ENCODE measurements around the gene CACNA1C. TPM values are rescaled to one million over a fixed set of nuclear protein-coding genes. Genes with fewer than 3 reads are reported as not detected.

Gene CACNA1C
- total RNA-seq, 5 donors from 2014 or later (not counting 1 experiment from before 2014, with no cell fraction given), result 0.10 to 0.26 (median 0.16) TPM

DNA sequence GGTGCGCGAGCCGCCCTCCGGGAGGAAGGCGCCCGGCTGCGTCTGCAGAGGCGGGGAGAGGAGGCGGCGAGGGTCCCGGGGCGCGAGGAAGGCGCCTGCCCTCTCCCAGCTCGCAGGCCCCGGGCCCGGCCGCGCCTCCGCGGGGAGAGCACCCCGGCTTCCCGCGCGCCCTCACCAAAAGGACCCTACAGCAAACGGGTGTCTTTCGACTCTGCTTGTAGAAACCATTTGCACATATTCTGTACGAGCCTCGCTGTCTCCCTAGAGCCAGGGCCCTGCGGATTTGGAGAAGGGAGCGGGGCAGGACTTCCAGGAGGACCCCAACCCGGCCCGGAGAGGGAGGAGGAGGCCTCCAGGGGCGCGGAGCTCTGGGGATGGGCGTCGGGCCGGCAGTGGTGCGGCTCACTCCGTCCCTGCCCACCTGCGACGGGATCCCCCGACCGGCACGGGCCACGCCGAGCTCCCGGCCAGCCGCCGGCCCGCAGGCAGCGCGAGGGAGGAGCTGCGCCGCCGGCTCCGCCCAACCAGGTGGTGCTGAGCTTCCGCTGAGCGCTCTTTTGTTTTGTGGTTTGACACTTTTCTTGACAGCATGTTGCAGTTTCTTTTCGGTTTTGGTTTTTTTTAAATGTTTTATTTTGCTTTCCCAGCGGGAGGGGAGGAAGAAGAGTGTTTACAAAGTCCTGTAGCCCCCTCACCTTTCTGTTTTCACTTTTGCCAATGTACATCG lies 638.7 kb downstream of the CACNA1C start:
- POLR2A ChIA-PET, result interaction anchor here in 1 of 2 donors (0.6 to 0.7 kb wide), 2 partner anchors 121 to 976 kb away, joined by 4 to 6 read pairs; no protein-coding TSS in a partner anchor
- CTCF ChIA-PET, result interaction anchor here (0.5 to 1.7 kb wide), 6 partner anchors 8 to 121 kb away, joined by 3 to 5 read pairs (median 4); partner anchors contain the start of gene FKBP4 (in 1 of the 2)
- peak overlapping the region; percentile 94 to 97 for H3K27ac Mint-ChIP-seq

GRCh38 chr12:2692080-2692479 lies 639.3 kb downstream of the CACNA1C start:
- peak; percentile 16 to 29 (median 22) for ATAC-seq (replicated peaks in 1 of 4)
- H3K27ac ChIP-seq (ENCODE audit: low read length), result peak overlapping the region; percentile 22
- 0% methylated on average over 4 of the region's 13 CpGs for WGBS (ENCODE audit: insufficient coverage)
- POLR2A ChIA-PET, result interaction anchor here in 1 of 2 donors (0.7 kb wide), 1 partner anchor 976 kb away, joined by 4 read pairs; no protein-coding TSS in a partner anchor
- H3K9me3 Mint-ChIP-seq, result no peaks in the 10 kb centered on the region
- H3K27ac Mint-ChIP-seq, result peak overlapping the region; percentile 89 to 97
- peak in 1 of 35 experiments; percentile 47 for DNase-seq
- H3K4me1 Mint-ChIP-seq, result peaks cover 48 to 53% (median 49%) of the 10 kb centered on the region in 3 donors
- H3K4me1 ChIP-seq (ENCODE audit: control insufficient read depth in 1 of 2, extremely low read depth in 1 of 2, insufficient read depth in 2 of 2, low read length in 2 of 2), result peaks cover 10 to 30% of the 10 kb centered on the region in 2 experiments
- no peaks in the 10 kb centered on the region for H3K36me3 ChIP-seq (ENCODE audit: control insufficient read depth in 2 of 2, extremely low read depth in 1 of 2, insufficient read depth in 1 of 2, low read length in 1 of 2)
- peaks cover 0 to 13% of the 10 kb centered on the region in 2 experiments for H3K27me3 ChIP-seq (replicated peaks in 1 of 2; ENCODE audit: control insufficient read depth in 2 of 2, extremely low read depth in 1 of 2, insufficient read depth in 2 of 2, low read length in 1 of 2)
- CTCF ChIA-PET, result interaction anchor here (0.5 to 1.5 kb wide), 4 partner anchors 9 to 120 kb away, joined by 3 to 4 read pairs (median 4); partner anchors contain the start of gene FKBP4 (in 1 of the 2)
- peaks cover 0 to 10% of the 10 kb centered on the region in 2 donors for H3K27me3 Mint-ChIP-seq
- no peaks in the 10 kb centered on the region for H3K9me3 ChIP-seq
- no peaks in the 10 kb centered on the region for H3K36me3 Mint-ChIP-seq
- peak overlapping the region; percentile 90 to 100 (median 93) for H3K4me3 Mint-ChIP-seq
- H3K4me3 ChIP-seq (ENCODE audit: control insufficient read depth in 1 of 2, extremely low read depth in 1 of 2, low read length in 1 of 2), result peak overlapping the region; percentile 83

More for the DNA sequence above, 638.7 kb downstream of the CACNA1C start:
- Histone ChIP-seq H3K36me3 (ENCODE audit: control insufficient read depth in 2 of 2, extremely low read depth in 1 of 2, insufficient read depth in 1 of 2, low read length in 1 of 2) (no peaks in the 10 kb centered on the region), H3K4me3 (ENCODE audit: control insufficient read depth in 1 of 2, extremely low read depth in 1 of 2, low read length in 1 of 2) (peak overlapping the region; percentile 83), H3K27me3 (replicated peaks in 1 of 2; ENCODE audit: control insufficient read depth in 2 of 2, extremely low read depth in 1 of 2, insufficient read depth in 2 of 2, low read length in 1 of 2) (peaks cover 0 to 7% of the 10 kb centered on the region in 2 experiments), H3K27ac (ENCODE audit: low read length) (peak overlapping the region; percentile 82), H3K9me3 (no peaks in the 10 kb centered on the region), H3K4me1 (ENCODE audit: control insufficient read depth in 1 of 2, extremely low read depth in 1 of 2, insufficient read depth in 2 of 2, low read length in 2 of 2) (peaks cover 10 to 30% of the 10 kb centered on the region in 2 experiments)
- DNase-seq (peak in 25 of 35 experiments; percentile 15 to 77 (median 34)), ATAC-seq (replicated peaks in 1 of 4) (peak; percentile 80 to 84 (median 82))
- no peaks in the 10 kb centered on the region for H3K36me3 Mint-ChIP-seq
- H3K9me3 Mint-ChIP-seq, result no peaks in the 10 kb centered on the region
- peaks cover 0 to 10% of the 10 kb centered on the region in 2 donors for H3K27me3 Mint-ChIP-seq
- WGBS (ENCODE audit: insufficient coverage), result under 1% methylated on average over 53 of the region's 62 CpGs
- peaks cover 48 to 53% (median 49%) of the 10 kb centered on the region in 3 donors for H3K4me1 Mint-ChIP-seq
- H3K4me3 Mint-ChIP-seq, result peak overlapping the region; percentile 90 to 100 (median 93)

DNA sequence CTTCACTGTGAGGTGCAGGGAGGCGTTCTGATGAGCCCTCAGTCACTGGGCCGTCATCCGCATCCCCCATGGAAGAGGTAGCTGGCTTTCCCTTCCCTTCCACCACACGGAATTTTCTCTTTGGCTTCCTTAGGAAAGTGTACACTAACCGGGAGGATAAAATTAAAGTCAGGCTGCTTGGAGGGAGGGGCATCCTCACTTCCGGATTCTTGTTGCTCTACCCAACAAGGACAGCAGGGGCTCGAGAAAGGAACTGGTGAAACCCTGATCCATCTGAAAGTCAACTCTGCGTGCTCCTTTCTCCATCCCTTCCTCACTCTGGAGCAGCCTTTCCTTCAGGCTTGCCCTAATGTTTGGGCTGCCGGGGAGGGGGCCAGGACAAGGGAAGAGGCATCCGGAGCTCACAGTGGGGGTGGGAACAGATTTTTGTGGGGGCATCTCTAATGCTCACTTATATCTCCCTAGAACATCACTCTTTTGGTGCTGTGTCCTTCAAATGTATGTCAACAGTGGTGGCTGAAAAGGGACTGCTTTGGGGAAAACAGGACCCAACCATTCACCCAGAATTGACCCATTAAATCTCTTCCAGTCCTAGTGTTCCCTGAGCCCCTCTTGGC lies 640.6 kb downstream of the CACNA1C start:
- ATAC-seq (replicated peaks in 1 of 4), result no peak
- H3K36me3 Mint-ChIP-seq, result no peaks in the 10 kb centered on the region
- WGBS (ENCODE audit: insufficient coverage), result no CpG with 5 or more reads among the region's 10 CpGs
- peaks cover 10 to 27% of the 10 kb centered on the region in 2 experiments for H3K4me1 ChIP-seq (ENCODE audit: control insufficient read depth in 1 of 2, extremely low read depth in 1 of 2, insufficient read depth in 2 of 2, low read length in 2 of 2)
- ChIA-PET POLR2A (no interaction called here), CTCF (no interaction called here)
- H3K4me3 Mint-ChIP-seq, result peak overlapping the region; percentile 59 to 93 (median 71)
- H3K27ac Mint-ChIP-seq, result peak overlapping the region; percentile 68 to 71
- peaks cover 0 to 14% of the 10 kb centered on the region in 2 experiments for H3K27me3 ChIP-seq (replicated peaks in 1 of 2; ENCODE audit: control insufficient read depth in 2 of 2, extremely low read depth in 1 of 2, insufficient read depth in 2 of 2, low read length in 1 of 2)
- H3K9me3 Mint-ChIP-seq, result no peaks in the 10 kb centered on the region
- no peaks in the 10 kb centered on the region for H3K36me3 ChIP-seq (ENCODE audit: control insufficient read depth in 2 of 2, extremely low read depth in 1 of 2, insufficient read depth in 1 of 2, low read length in 1 of 2)
- H3K4me1 Mint-ChIP-seq, result peaks cover 44 to 48% (median 47%) of the 10 kb centered on the region in 3 donors
- H3K4me3 ChIP-seq (ENCODE audit: control insufficient read depth in 1 of 2, extremely low read depth in 1 of 2, low read length in 1 of 2), result peak overlapping the region in 1 of 2 donors; percentile 10
- H3K9me3 ChIP-seq, result no peaks in the 10 kb centered on the region
- H3K27me3 Mint-ChIP-seq, result peaks cover 0 to 14% of the 10 kb centered on the region in 2 donors
- no peak overlapping the region for H3K27ac ChIP-seq (ENCODE audit: low read length)
- DNase-seq, result peak in 2 of 35 experiments; percentile 20 to 45

GRCh38 chr12:2693980-2694610 lies 641.3 kb downstream of the CACNA1C start:
- DNase-seq (no peak), ATAC-seq (replicated peaks in 1 of 4) (no peak)
- no peaks in the 10 kb centered on the region for H3K36me3 Mint-ChIP-seq
- peaks cover 40 to 44% (median 43%) of the 10 kb centered on the region in 3 donors for H3K4me1 Mint-ChIP-seq
- 89% methylated on average over 3 of the region's 3 CpGs for WGBS (ENCODE audit: insufficient coverage)
- peak overlapping the region in 1 of 3 donors; percentile 93 for H3K4me3 Mint-ChIP-seq
- H3K36me3 ChIP-seq (ENCODE audit: control insufficient read depth in 2 of 2, extremely low read depth in 1 of 2, insufficient read depth in 1 of 2, low read length in 1 of 2), result no peaks in the 10 kb centered on the region
- peaks cover 0 to 16% of the 10 kb centered on the region in 2 experiments for H3K27me3 ChIP-seq (replicated peaks in 1 of 2; ENCODE audit: control insufficient read depth in 2 of 2, extremely low read depth in 1 of 2, insufficient read depth in 2 of 2, low read length in 1 of 2)
- CTCF ChIA-PET, result no interaction called here
- no peak overlapping the region for H3K27ac ChIP-seq (ENCODE audit: low read length)
- H3K4me1 ChIP-seq (ENCODE audit: control insufficient read depth in 1 of 2, extremely low read depth in 1 of 2, insufficient read depth in 2 of 2, low read length in 2 of 2), result peaks cover 10 to 27% of the 10 kb centered on the region in 2 experiments
- H3K9me3 Mint-ChIP-seq, result no peaks in the 10 kb centered on the region
- no peaks in the 10 kb centered on the region for H3K9me3 ChIP-seq
- POLR2A ChIA-PET, result no interaction called here
- H3K4me3 ChIP-seq (ENCODE audit: control insufficient read depth in 1 of 2, extremely low read depth in 1 of 2, low read length in 1 of 2), result no peak overlapping the region
- H3K27ac Mint-ChIP-seq, result peak overlapping the region in 1 of 2 donors; percentile 68
- H3K27me3 Mint-ChIP-seq, result peaks cover 0 to 19% of the 10 kb centered on the region in 2 donors

GRCh38 chr12:2696136-2696535 lies 643.3 kb downstream of the CACNA1C start:
- no peak overlapping the region for H3K27ac Mint-ChIP-seq
- Histone ChIP-seq H3K36me3 (ENCODE audit: control insufficient read depth in 2 of 2, extremely low read depth in 1 of 2, insufficient read depth in 1 of 2, low read length in 1 of 2) (no peaks in the 10 kb centered on the region), H3K27me3 (replicated peaks in 1 of 2; ENCODE audit: control insufficient read depth in 2 of 2, extremely low read depth in 1 of 2, insufficient read depth in 2 of 2, low read length in 1 of 2) (peaks cover 0 to 22% of the 10 kb centered on the region in 2 experiments), H3K4me3 (ENCODE audit: control insufficient read depth in 1 of 2, extremely low read depth in 1 of 2, low read length in 1 of 2) (no peak overlapping the region), H3K4me1 (ENCODE audit: control insufficient read depth in 1 of 2, extremely low read depth in 1 of 2, insufficient read depth in 2 of 2, low read length in 2 of 2) (peaks cover 10 to 12% of the 10 kb centered on the region in 2 experiments), H3K27ac (ENCODE audit: low read length) (no peak overlapping the region), H3K9me3 (no peaks in the 10 kb centered on the region)
- H3K9me3 Mint-ChIP-seq, result no peaks in the 10 kb centered on the region
- peaks cover 0 to 29% of the 10 kb centered on the region in 2 donors for H3K27me3 Mint-ChIP-seq
- ChIA-PET CTCF (no interaction called here), POLR2A (no interaction called here)
- H3K36me3 Mint-ChIP-seq, result no peaks in the 10 kb centered on the region
- no CpG with 5 or more reads among the region's 2 CpGs for WGBS (ENCODE audit: insufficient coverage)
- no peak for DNase-seq
- no peak for ATAC-seq (replicated peaks in 1 of 4)
- peaks cover 22 to 25% (median 23%) of the 10 kb centered on the region in 3 donors for H3K4me1 Mint-ChIP-seq
- no peak overlapping the region for H3K4me3 Mint-ChIP-seq

Data from T-cell (primary cell).